ENCODE measurements around the gene TBC1D5.

Gene TBC1D5

DNA sequence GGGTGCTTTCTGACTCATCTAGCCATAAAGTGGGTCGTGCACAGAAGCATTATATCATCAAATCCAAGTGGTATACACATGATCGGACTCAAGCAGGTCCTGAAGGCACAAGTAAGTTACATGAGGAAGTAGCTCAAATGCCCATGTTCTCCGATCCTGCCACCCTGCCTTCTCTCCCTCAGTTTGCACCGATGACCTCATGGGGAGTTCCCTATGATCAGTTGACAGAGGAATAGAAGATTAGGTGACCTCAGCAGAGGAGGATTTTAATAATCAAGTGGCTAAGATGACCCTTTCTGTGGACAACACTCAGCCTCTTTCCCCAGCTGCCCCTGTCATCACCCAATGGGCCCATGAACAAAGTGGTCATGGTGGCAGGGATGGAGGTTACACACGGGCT, 149.5 kb downstream of the TBC1D5 start:
- no peak for DNase-seq (ENCODE audit: low read depth in 2 of 2)

DNA sequence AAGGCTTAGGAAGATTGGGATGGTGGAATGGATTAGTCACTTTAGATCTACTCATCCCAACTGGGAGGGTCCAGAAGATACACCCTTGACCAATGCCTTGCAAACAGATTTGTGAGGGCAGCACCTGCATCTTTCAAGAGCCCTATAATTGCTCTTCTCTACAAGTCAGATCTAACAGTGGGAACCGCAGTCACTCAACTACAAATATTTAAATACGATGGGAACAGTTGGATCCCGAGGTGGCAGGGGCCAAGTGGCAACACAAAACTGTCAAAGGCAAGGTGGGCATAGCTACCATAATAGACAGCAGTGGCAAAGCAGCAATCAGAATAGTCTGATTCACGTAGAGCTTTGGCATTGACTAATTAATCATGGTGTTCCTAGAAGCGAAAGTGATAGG, 152.0 kb downstream of the TBC1D5 start:
- no peak for DNase-seq (ENCODE audit: low read depth in 2 of 2)

- no peak for DNase-seq (ENCODE audit: low read depth in 2 of 2)
Measured at GRCh38 chr3:17589888-17590287, 152.5 kb downstream of the TBC1D5 start.

GRCh38 chr3:17588422-17588821, 154.0 kb downstream of the TBC1D5 start:
- no peak for DNase-seq (ENCODE audit: low read depth in 2 of 2)

GRCh38 chr3:17585394-17586325, 156.8 kb downstream of the TBC1D5 start:
- no peak for DNase-seq (ENCODE audit: low read depth in 2 of 2)

DNA sequence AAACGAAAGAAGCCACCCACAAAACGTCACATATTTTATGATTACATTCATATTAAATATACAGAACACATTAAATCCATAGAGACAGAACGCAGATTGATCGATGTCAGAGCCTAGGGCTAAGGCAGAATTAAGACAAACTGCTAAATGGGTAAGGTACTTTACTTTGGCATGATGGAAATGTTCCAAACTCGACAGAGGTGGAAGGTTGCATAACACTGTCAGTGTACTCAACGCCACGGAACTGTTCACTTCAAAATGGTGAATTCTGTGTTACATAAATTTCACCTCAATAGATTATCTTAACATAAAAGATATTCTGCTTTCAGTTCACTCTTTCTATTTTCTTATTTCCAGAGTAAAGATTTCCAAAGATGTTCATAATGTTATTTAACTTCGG, 158.4 kb downstream of the TBC1D5 start:
- no peak for DNase-seq (ENCODE audit: low read depth in 2 of 2)

GRCh38 chr3:17583530-17583929, 158.9 kb downstream of the TBC1D5 start:
- no peak for DNase-seq (ENCODE audit: low read depth in 2 of 2)

DNA sequence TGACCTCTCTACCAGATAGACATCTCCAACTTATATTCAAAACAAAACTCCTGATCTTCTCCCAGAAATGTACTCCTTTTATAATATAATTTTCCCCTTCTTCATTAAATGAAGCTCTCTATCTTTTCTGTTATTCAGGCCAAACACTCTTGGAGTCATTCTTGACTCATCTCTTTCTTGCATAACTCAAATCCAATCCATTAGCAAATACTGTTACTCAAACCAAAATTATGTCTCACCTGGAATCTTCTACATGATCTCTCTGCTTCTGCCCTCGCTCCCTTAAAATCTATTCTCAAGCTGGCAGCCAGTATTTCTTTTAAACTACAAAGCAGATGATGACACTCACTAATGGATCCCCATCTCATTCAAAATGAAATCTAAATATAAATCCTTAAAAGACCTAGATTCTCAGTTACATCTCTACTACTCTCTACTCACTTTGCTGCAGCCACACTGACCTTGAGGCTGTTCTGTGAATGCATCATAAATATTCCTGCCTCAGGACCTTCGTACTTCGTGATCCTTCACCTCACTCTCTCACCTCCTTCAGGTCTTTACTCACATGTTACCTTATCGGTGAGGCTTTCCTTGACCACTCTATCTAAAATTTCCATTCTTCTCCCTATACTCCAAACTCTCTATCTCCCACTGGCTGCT, 160.9 kb downstream of the TBC1D5 start:
- no peak for DNase-seq (ENCODE audit: low read depth in 2 of 2)

GRCh38 chr3:17580901-17581300, 161.5 kb downstream of the TBC1D5 start:
- no peak for DNase-seq (ENCODE audit: low read depth in 2 of 2)

DNA sequence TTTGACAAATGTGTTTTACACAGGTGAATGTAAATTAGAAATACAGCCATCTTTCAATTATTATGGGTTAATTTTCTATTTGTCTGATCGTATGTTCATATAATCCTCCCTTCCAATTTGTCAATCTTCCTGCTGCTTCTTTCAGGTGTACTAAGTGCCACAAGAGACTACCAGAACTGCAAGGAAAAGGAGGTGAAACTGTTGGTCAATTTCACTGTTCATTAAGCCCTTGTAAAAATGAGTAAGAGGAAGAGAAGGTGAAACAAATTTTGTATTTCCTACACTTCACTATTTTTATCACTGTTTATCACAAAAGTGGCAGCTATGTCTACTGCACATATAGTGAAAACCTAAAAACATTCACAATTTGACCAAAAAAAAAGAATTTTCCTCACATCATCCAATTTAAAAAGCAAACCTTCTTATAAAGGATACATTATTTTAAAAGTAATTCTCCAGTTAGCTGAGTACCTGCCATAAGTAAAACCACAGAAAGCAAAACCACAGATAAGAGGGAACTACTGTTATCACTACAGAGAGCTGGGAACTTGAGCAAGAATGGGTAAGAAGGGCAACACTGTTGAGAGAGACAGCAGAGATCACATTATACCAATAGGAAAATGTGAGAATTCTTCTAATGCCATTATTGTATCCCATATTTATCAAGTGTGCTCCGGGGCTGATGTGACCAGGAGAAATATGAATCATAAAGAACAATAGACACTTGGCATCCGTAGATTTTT, 163.0 kb downstream of the TBC1D5 start:
- DNase-seq (ENCODE audit: low read depth in 2 of 2) = no peak

GRCh38 chr3:17577796-17578520, 164.5 kb downstream of the TBC1D5 start:
- no peak for DNase-seq (ENCODE audit: low read depth in 2 of 2)

DNA sequence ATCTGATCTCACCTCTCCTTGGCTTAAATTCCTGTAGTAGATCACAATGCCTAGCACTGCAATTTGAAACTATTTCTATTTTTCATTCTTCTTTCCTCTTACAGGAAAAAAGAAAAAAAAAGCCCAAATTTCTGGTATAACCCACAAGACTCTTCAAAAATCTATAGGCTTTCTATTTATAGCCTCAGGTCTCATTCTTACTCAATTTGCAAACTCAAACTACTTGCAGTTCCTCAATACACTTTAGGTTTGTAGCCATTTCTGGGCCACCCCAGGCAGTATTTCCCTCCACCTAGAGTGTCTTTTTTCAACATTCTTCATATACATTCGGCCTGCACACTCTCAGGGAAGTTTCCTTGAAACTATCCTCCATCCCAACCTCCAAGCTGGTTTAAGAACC, 169.0 kb downstream of the TBC1D5 start:
- no peak for DNase-seq (ENCODE audit: low read depth in 2 of 2)

DNA sequence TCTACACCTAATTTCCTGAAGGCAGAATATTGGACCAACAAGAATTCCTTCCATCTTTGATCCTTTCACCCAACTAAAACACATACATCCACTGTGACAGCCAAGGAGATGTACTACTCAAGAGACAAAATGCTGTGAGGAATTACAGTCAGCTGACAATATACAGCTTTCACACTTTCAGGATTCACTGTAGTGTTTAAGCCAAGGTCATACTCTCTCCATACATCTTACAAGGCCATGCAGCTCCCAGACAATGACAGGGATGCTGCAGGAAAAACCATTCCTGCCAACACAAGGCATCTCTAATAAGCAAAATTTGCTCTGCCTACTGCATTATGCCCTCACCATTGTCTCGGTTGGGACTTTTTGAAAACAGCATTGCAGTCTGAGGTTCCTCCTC, 170.7 kb downstream of the TBC1D5 start:
- DNase-seq (ENCODE audit: low read depth in 2 of 2) = no peak

DNA sequence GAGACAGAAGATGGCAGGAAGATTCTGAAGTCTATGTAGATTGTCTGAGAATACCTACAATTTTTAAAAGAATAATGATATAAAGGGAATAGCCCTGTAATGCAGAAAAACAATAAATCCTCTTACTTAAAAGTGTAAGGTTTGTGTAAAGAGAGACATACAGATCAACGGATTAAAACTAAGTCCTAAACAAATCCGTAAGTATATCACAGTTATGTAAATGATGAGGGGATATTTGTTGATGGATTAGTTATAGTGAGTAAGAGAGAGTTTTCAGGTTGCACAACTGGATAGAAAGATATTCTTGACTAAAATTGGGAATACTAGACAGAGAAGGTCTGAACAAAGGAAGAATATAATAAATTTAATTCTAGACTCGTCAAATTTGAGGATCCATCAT, 179.6 kb downstream of the TBC1D5 start:
- no peak for DNase-seq (ENCODE audit: low read depth in 2 of 2)

DNA sequence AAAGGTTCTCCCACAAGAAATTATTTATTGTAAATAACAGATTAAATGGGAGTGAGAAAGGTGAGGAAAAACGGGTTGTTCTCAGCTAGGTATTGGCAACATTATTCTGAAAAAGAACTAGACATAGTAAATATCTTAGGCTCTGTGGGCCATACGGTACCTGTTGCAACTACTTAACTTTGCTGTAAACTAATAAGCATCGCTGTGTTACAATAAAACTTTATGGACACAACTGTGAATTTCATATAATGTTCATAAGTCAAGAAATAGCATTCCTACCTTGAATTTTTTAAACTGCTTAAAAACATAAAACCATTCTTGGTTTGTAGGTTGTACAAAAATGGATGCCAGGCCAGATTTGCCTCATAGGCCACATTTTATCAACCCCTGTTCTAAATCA, 183.9 kb downstream of the TBC1D5 start:
- no peak for DNase-seq (ENCODE audit: low read depth in 2 of 2)

- no peak for DNase-seq (ENCODE audit: low read depth in 2 of 2)
Measured at GRCh38 chr3:17557749-17558463, 184.5 kb downstream of the TBC1D5 start.

- DNase-seq (ENCODE audit: low read depth in 2 of 2) = no peak
Measured at GRCh38 chr3:17555525-17555924, 186.9 kb downstream of the TBC1D5 start.

DNA sequence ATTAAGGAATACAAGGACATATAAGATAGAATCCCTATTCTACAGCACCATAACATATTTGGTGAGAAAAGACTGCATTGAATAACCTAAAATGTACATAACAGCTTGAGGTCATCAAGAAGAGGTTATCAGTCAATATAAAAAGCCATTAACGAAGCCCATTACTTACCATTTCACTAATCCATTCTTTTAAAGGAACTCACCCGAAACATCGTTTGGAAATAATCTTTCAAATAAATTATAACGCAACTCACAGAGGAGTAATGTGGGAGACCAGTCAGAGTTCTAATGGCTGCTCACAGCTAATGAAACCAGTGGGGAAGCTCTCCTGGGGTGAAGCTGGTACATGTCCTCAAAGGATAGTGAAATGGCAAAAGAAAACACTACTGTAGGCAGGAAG, 188.4 kb downstream of the TBC1D5 start:
- DNase-seq (ENCODE audit: low read depth in 2 of 2) = no peak

GRCh38 chr3:17553080-17553479, 189.4 kb downstream of the TBC1D5 start:
- no peak for DNase-seq (ENCODE audit: low read depth in 2 of 2)

DNA sequence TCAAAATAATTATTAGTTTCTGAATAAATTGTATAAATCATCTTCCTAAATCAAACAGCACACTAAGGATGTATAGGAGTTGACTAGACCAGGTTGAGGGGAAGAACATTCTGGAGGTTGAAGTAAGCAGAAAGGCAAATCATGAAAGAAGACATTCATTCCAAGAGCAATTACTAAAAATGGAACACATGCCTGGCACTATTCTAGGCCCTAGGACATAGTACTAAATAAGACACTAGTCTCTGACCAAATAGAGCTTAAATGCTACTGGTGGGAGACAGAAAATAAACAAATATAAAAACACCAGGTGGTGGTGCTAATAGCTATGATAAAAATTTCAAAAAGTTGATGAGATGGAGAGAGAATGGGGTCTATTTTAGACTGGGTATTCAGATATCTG, 190.1 kb downstream of the TBC1D5 start:
- DNase-seq (ENCODE audit: low read depth in 2 of 2) = no peak

DNA sequence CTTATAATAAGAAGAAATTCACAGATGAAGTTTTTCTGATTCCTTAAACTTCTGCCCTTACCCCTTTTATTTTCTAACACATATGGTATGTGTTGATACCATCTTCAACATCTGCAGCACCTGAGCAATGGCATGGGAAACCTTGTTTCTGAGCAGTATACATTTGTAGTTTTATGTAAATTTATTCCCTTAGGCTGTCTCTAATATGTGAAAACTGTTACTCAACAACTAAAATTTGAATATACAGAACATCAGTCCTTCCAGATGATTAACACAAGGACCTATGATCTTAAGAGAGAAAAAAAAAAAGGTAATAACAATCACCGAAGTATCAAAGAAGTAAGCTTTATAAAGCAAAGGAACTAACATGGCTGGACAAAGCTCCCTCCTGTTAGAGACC, 190.5 kb downstream of the TBC1D5 start:
- DNase-seq (ENCODE audit: low read depth in 2 of 2) = no peak
